Measurements from ENCODE around the gene PRUNE1.

The PRUNE1 gene

GRCh38 chr1:150979092-150980056 is 28.9 kb upstream of the PRUNE1 start:
- DNase-seq = peak; percentile 89

GRCh38 chr1:150981177-150981804 is 27.0 kb upstream of the PRUNE1 start:
- DNase-seq = no peak

- DNase-seq = no peak
Observed at GRCh38 chr1:150981805-150982712, 26.2 kb upstream of the PRUNE1 start, which contains the start of gene ANXA9. Gene ANXA9 (plus strand): TSS chr1:150982292. CDS start chr1:150983106, 814 bp downstream.

- no peak for DNase-seq
Observed at GRCh38 chr1:150985179-150985825, 22.9 kb upstream of the PRUNE1 start.

GRCh38 chr1:150987924-150988323 is 20.3 kb upstream of the PRUNE1 start:
- no peak for DNase-seq

GRCh38 chr1:150992626-150993025 is 15.6 kb upstream of the PRUNE1 start:
- no peak for DNase-seq

- no peak for DNase-seq
Observed at GRCh38 chr1:150994248-150994647, 14.0 kb upstream of the PRUNE1 start.

GRCh38 chr1:150995460-150995859 is 12.8 kb upstream of the PRUNE1 start:
- no peak for DNase-seq

GRCh38 chr1:150995896-150996295 is 12.4 kb upstream of the PRUNE1 start:
- peak; percentile 41 for DNase-seq

- no peak for DNase-seq
Observed at GRCh38 chr1:150997126-150997872, 10.9 kb upstream of the PRUNE1 start.

GRCh38 chr1:150997949-150998348 is 10.3 kb upstream of the PRUNE1 start:
- no peak for DNase-seq

GRCh38 chr1:150999051-150999674 is 9.1 kb upstream of the PRUNE1 start:
- peak; percentile 35 for DNase-seq

GRCh38 chr1:150999926-151000325 is 8.3 kb upstream of the PRUNE1 start:
- DNase-seq = no peak

- DNase-seq = no peak
Observed at GRCh38 chr1:151000408-151000807, 7.8 kb upstream of the PRUNE1 start.

GRCh38 chr1:151001602-151002001 is 6.6 kb upstream of the PRUNE1 start:
- no peak for DNase-seq

GRCh38 chr1:151002051-151002450 is 6.2 kb upstream of the PRUNE1 start:
- DNase-seq = no peak

GRCh38 chr1:151002611-151003010 is 5.6 kb upstream of the PRUNE1 start:
- DNase-seq = no peak

GRCh38 chr1:151003180-151003579 is 5.1 kb upstream of the PRUNE1 start:
- DNase-seq = no peak

GRCh38 chr1:151005729-151006319 is 2.4 kb upstream of the PRUNE1 start:
- DNase-seq = no peak

- peak; percentile 83 for DNase-seq
Observed at GRCh38 chr1:151006327-151007052, 1.8 kb upstream of the PRUNE1 start, which contains the start of gene MINDY1. Gene MINDY1 (minus strand): TSS chr1:151006902. CDS start chr1:151002617, 4,285 bp downstream.
